Measurements from ENCODE around the gene FEM1B.

GRCh38 chr15:68310178-68310803 is 32.7 kb downstream of the FEM1B start:
- no peak for TF ChIP-seq CTCF (conservative IDR thresholded peaks at IDR 0.05; ENCODE audit: low read depth, low read length)
- no peak for TF ChIP-seq EZH2 (IDR thresholded peaks at IDR 0.05; ENCODE audit: low read length, unreplicated experiment)
- TF ChIP-seq EZH2phosphoT487 (IDR thresholded peaks at IDR 0.05; ENCODE audit: borderline replicate concordance, low read length): no peak

Measured in PC-3 (cell line).